Astrocyte (in vitro differentiated cells and primary cell): ENCODE data around the gene A4GNT. TPM values are rescaled to one million over a fixed set of nuclear protein-coding genes. Genes with fewer than 3 reads are reported as not detected.
A peak's percentile ranks its signal among the peaks of the same experiment; 100 is the strongest.

Source experiments
- DNase-seq: peaks from one replicate; pipeline ENCODE4 v3.0.0-alpha.2; 2010; ENCODE audit warnings: low read depth
- FAIRE-seq: peaks from 2 replicates; lab custom pipeline; 2011; peaks lifted over from hg19 to GRCh38; lab: Jason Lieb, UNC
- H2AFZ ChIP-seq: 2 replicates; pipeline ENCODE4 v1.6.0; 2012; ENCODE audit warnings: low read depth, low read length, inconsistent platforms
- H3K27ac ChIP-seq: 2 replicates; pipeline ENCODE4 v1.5.1; 2011; ENCODE audit warnings: low read depth, low read length, inconsistent platforms
- H3K27me3 ChIP-seq: 2 replicates; pipeline ENCODE4 v1.6.0; 2011; ENCODE audit warnings: low read length, inconsistent platforms; ENCODE audit not compliant: insufficient read depth
- H3K36me3 ChIP-seq: 2 replicates; pipeline ENCODE4 v1.5.1; 2011; ENCODE audit warnings: low read length, inconsistent platforms; ENCODE audit not compliant: insufficient read depth
- H3K4me1 ChIP-seq: 2 replicates; pipeline ENCODE4 v1.5.1; 2011; ENCODE audit warnings: low read length, inconsistent platforms; ENCODE audit not compliant: insufficient read depth
- H3K4me2 ChIP-seq: 2 replicates; pipeline ENCODE4 v1.6.0; 2012; ENCODE audit warnings: low read length, inconsistent platforms
- H3K4me3 ChIP-seq: 2 replicates; pipeline ENCODE4 v1.5.1; 2011; ENCODE audit warnings: low read depth, mild to moderate bottlenecking, low read length, inconsistent platforms; ENCODE audit not compliant: insufficient read depth
- H3K79me2 ChIP-seq: 2 replicates; pipeline ENCODE4 v1.6.0; 2012; ENCODE audit warnings: mild to moderate bottlenecking, low read length, inconsistent platforms; ENCODE audit not compliant: insufficient read depth
- H3K9ac ChIP-seq: 2 replicates; pipeline ENCODE4 v1.6.0; 2012; ENCODE audit warnings: mild to moderate bottlenecking, low read length, inconsistent platforms
- H3K9me3 ChIP-seq: 2 replicates; pipeline ENCODE4 v1.5.1; 2012; ENCODE audit warnings: low read depth, mild to moderate bottlenecking, low read length, inconsistent platforms; ENCODE audit not compliant: insufficient read depth
- H4K20me1 ChIP-seq: 2 replicates; pipeline ENCODE4 v1.6.0; 2012; ENCODE audit warnings: low read length, inconsistent platforms; ENCODE audit not compliant: insufficient read depth
- H3K27ac Mint-ChIP-seq: one replicate; pipeline ENCODE4 v1.8.0; 2021; ENCODE audit warnings: mild to moderate bottlenecking, mixed read lengths; ENCODE audit not compliant: unreplicated experiment
- H3K27me3 Mint-ChIP-seq: one replicate; pipeline ENCODE4 v1.8.0; 2021; ENCODE audit warnings: low read depth, mixed read lengths; ENCODE audit not compliant: unreplicated experiment
- H3K36me3 Mint-ChIP-seq: one replicate; pipeline ENCODE4 v1.8.0; 2021; ENCODE audit warnings: low read depth, mixed read lengths; ENCODE audit not compliant: unreplicated experiment
- H3K4me1 Mint-ChIP-seq: one replicate; pipeline ENCODE4 v1.8.0; 2021; ENCODE audit warnings: low read depth, mixed read lengths; ENCODE audit not compliant: unreplicated experiment
- H3K4me3 Mint-ChIP-seq: one replicate; pipeline ENCODE4 v1.8.0; 2021; ENCODE audit warnings: mild to moderate bottlenecking, moderate library complexity, mixed read lengths; ENCODE audit not compliant: unreplicated experiment
- H3K9me3 Mint-ChIP-seq: one replicate; pipeline ENCODE4 v1.8.0; 2021; ENCODE audit warnings: mild to moderate bottlenecking, mixed read lengths; ENCODE audit not compliant: unreplicated experiment
- CTCF ChIP-seq: IDR thresholded peaks from 2 replicates; pipeline ENCODE4 v1.5.1; 2011; ENCODE audit warnings: low read depth, mild to moderate bottlenecking, inconsistent platforms, low read length, moderate library complexity; ENCODE audit not compliant: insufficient read depth
- EZH2 ChIP-seq: IDR thresholded peaks from 2 replicates; pipeline ENCODE4 v1.6.1; 2012; ENCODE audit warnings: mild to moderate bottlenecking, low read length, inconsistent platforms; ENCODE audit not compliant: insufficient read depth
- total RNA-seq: library from RNA; stranded (reverse); gene quantifications from 2 replicates; pipeline ENCODE4 v1.2.1, GENCODE V29; 2021

A4GNT gene
- total RNA-seq, 1 donor from 2014 or later = not detected

DNA sequence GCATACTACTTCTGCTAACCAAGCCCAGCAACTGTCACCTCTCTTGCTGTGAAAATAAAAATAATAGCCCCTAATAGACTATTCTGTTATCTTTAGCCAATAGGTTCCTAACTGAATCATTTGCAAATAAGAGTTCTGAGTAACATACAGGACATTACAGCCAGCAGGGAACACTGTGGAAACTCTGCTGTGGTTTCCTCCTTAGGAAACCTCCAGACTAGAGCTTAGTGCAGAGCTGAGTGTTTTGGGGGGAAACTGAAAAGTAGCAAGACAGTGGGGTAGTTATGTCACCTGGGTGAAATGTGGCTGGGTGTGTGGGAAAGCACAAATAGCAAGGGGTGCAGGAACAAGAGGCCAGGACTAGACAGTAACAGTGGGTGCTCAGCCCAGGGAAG lies 49.2 kb downstream of the A4GNT start:
- H3K9me3 ChIP-seq = no peaks in the 10 kb centered on the region
- H3K4me3 ChIP-seq = peak overlapping the region; percentile 41
- no peaks in the 10 kb centered on the region for H3K79me2 ChIP-seq
- H3K27me3 ChIP-seq = no peaks in the 10 kb centered on the region
- H3K4me3 Mint-ChIP-seq = no peak overlapping the region
- H3K27me3 Mint-ChIP-seq = no peaks in the 10 kb centered on the region
- TF ChIP-seq CTCF = no peak
- no peak for TF ChIP-seq EZH2
- peak overlapping the region; percentile 77 for H3K9ac ChIP-seq
- peaks cover 54% of the 10 kb centered on the region for H3K4me1 Mint-ChIP-seq
- no peak overlapping the region for H2AFZ ChIP-seq
- DNase-seq (peak; percentile 54), FAIRE-seq (no peak)
- H4K20me1 ChIP-seq = peaks cover 4% of the 10 kb centered on the region
- peaks cover 2% of the 10 kb centered on the region for H3K9me3 Mint-ChIP-seq
- H3K4me2 ChIP-seq = peak overlapping the region; percentile 75
- peaks cover 61% of the 10 kb centered on the region for H3K4me1 ChIP-seq
- peak overlapping the region; percentile 95 for H3K27ac Mint-ChIP-seq
- H3K36me3 Mint-ChIP-seq = peaks cover 37% of the 10 kb centered on the region
- peak overlapping the region; percentile 90 for H3K27ac ChIP-seq
- peaks cover 27% of the 10 kb centered on the region for H3K36me3 ChIP-seq

DNA sequence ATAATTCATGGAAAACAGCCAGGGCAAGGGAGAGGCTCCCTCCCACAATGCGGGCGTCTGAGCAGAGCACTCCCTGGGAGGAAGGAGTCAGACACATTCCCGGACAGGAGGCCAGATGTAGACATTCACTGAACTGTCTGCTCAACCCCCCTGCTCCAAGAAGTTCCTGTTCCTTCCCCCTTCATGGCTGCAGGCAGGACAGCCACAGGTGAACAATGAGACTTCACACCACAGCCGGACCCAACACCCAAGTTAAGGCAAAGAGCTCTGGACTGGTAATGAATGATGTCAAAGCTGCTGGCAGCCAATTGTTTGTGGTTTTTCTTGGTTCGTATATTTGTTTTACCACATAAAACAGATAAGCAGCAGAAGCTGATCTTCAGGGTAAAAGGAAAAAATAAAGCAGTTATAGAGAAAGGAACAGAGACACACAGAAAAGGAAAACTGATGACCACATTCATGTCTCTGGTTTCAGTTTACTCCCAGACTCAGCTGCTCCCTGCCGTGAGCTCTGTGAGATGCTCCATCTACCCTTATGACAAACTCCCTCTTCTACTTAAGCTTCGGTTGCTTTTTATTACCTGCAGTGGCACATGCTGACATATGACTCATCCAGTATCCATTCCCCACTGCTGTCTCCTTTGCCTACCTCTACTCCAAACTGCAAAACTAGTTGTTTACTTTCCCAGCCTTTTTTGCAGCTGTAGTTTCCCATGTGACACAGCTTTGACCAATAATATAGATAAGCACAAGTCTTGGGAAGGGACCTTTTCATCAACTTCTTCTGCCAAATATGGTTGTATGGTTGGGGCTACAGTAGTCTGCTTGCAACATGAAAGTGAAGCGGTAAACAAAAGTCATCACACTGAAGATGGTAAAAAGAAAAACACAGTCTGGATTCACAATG lies 49.9 kb downstream of the A4GNT start:
- H3K9me3 Mint-ChIP-seq = peaks cover 2% of the 10 kb centered on the region
- Histone ChIP-seq H3K79me2 (no peaks in the 10 kb centered on the region), H3K27me3 (no peaks in the 10 kb centered on the region), H3K27ac (peak overlapping the region; percentile 90), H3K4me2 (peak overlapping the region; percentile 75), H3K36me3 (peaks cover 21% of the 10 kb centered on the region), H2AFZ (no peak overlapping the region), H3K4me3 (peak overlapping the region; percentile 41), H4K20me1 (peaks cover 4% of the 10 kb centered on the region), H3K4me1 (peaks cover 67% of the 10 kb centered on the region), H3K9me3 (no peaks in the 10 kb centered on the region), H3K9ac (peak overlapping the region; percentile 77)
- H3K4me1 Mint-ChIP-seq = peaks cover 56% of the 10 kb centered on the region
- H3K36me3 Mint-ChIP-seq = peaks cover 35% of the 10 kb centered on the region
- DNase-seq (peak; percentile 97), FAIRE-seq (peak; percentile 41)
- TF ChIP-seq CTCF = no peak
- TF ChIP-seq EZH2 = no peak
- H3K27ac Mint-ChIP-seq = peak overlapping the region; percentile 95
- peak overlapping the region; percentile 74 for H3K4me3 Mint-ChIP-seq
- H3K27me3 Mint-ChIP-seq = no peaks in the 10 kb centered on the region
